ENCODE measurements around the gene TNFRSF19.

TNFRSF19 gene

DNA sequence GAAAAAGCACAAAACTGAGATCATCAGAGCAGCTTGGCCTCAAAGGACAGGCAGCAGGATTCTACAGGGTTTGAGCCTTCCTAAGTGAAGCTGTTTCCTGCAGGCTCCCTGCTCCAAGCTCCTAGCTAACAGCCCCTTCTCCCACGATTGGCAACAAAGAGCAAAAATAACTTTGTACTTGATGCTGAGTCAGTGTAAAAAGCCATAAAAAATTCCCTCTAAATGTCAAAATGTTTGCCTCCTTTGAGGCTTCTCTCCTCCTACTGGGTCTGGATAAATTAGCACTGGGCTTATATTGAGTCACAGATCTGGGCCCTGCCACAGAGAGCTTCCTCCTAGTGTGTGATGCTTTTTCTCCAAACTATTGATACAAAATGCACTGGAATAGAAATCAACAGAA is 153.3 kb downstream of the TNFRSF19 start:
- peak; percentile 73 for DNase-seq

DNA sequence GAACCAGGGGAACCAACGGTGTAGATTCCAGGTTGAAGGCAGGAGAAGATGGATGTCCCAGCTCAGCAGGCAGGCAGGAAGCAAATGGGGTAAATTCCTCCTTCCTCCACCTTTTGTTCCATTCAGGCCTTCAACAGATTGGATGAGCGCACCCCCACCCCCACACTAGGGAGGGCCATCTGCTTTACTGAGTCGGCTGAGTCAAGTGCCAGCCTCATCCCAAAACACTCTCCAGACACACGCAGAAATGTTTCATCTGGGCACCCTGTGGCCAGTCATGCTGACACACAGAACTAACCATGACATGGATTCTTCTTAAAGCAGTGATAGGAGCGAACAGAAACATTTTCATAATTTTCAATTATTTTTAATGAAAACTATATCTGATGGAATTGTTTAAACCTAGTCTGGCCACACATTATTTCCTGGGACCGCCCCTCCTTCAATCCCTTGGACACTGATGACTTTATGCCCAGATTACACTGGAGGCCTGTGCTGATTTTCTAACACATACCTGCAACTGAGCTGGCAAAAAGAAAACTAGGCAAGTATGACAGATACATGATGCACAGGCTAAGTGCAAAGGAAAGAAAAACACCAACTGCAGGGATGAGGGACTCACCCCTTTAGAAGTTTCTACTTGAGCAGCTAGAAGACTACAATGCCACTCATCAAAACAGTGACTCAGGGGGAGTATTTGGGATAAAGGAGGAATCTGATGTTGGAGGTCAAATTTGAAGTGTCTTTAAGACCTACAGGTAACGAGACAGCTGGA is 154.2 kb downstream of the TNFRSF19 start:
- no peak for DNase-seq
